ENCODE results near the gene MIEF1.

Gene MIEF1

GRCh38 chr22:39524089-39524752 lies 22.1 kb downstream of the MIEF1 start:
- no peak overlapping the region for H3K27ac ChIP-seq (replicated peaks)
- TF ChIP-seq POLR2AphosphoS5 (IDR thresholded peaks at IDR 0.05; ENCODE audit: low read depth) = peak; percentile 53; the same call in 1 of the 2 replicates
- TF ChIP-seq, protein P1, sequence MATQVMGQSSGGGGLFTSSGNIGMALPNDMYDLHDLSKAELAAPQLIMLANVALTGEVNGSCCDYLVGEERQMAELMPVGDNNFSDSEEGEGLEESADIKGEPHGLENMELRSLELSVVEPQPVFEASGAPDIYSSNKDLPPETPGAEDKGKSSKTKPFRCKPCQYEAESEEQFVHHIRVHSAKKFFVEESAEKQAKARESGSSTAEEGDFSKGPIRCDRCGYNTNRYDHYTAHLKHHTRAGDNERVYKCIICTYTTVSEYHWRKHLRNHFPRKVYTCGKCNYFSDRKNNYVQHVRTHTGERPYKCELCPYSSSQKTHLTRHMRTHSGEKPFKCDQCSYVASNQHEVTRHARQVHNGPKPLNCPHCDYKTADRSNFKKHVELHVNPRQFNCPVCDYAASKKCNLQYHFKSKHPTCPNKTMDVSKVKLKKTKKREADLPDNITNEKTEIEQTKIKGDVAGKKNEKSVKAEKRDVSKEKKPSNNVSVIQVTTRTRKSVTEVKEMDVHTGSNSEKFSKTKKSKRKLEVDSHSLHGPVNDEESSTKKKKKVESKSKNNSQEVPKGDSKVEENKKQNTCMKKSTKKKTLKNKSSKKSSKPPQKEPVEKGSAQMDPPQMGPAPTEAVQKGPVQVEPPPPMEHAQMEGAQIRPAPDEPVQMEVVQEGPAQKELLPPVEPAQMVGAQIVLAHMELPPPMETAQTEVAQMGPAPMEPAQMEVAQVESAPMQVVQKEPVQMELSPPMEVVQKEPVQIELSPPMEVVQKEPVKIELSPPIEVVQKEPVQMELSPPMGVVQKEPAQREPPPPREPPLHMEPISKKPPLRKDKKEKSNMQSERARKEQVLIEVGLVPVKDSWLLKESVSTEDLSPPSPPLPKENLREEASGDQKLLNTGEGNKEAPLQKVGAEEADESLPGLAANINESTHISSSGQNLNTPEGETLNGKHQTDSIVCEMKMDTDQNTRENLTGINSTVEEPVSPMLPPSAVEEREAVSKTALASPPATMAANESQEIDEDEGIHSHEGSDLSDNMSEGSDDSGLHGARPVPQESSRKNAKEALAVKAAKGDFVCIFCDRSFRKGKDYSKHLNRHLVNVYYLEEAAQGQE (IDR thresholded peaks at IDR 0.05; ENCODE audit: insufficient replicate concordance, low read depth) = no peak
- H3K4me3 ChIP-seq (replicated peaks; ENCODE audit: insufficient read depth, low read length) = no peak overlapping the region
- no peaks in the 10 kb centered on the region for H3K27me3 ChIP-seq (ENCODE audit: insufficient read depth, poor library complexity, severe bottlenecking)
- peak in 1 of 2 experiments; percentile 14 for DNase-seq (ENCODE audit: low read depth in 1 of 2, low spot score in 1 of 2)

DNA sequence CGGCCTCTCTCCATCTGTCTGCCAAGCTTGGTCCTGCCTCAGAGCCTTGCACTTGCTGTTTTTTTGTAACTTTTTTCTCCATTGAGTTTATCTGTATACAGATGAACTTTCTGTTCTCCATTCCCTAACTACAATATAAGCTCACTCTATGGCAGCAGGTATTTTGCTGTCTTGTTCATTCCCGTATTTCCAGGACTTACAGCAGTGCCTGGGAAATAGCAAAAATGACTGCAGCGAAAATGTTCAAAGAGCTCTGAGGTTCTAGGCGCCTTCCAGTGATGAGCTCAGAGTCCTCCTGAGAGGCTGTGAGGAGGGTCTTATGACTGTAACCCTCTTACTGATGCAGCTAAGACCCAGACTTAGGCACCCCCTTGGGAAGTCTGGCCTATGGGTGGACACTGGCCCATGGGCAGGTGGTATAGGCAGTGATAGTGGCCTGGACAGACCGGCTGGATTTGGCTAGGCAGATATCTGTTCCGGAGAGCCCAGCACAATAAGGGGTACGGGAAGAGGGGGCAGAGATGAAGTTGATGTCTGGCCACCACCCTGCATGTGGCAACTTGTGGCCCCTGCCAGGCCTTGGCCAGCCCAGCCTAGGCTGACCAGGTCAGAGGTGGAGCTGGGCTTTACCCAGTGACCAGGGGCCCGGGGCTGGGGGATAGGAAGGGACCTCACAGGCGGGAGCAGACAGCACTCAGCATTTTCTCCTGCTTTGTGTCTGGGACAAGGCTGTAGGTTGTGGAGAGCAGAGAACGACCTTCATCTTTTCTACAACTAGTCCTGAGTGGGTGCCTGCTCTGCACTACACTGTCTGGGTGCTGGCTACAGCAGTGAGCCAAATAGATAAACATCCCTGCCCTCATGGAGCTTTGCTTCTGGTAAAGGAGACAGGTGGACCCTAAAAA lies 22.9 kb downstream of the MIEF1 start:
- Histone ChIP-seq H3K27me3 (ENCODE audit: insufficient read depth, poor library complexity, severe bottlenecking) (no peaks in the 10 kb centered on the region), H3K4me3 (replicated peaks; ENCODE audit: insufficient read depth, low read length) (no peak overlapping the region), H3K27ac (replicated peaks) (0 out of 2 replicates have a peak overlapping the region, but pooled peaks have one; percentile 5)
- no peak for DNase-seq (ENCODE audit: low read depth in 1 of 2, low spot score in 1 of 2)
- TF ChIP-seq GABPA (IDR thresholded peaks at IDR 0.05; ENCODE audit: low read depth) (no peak), POLR2AphosphoS5 (IDR thresholded peaks at IDR 0.05; ENCODE audit: low read depth) (peak; percentile 56; the same call in 1 of the 2 replicates)

GRCh38 chr22:39525658-39525975 lies 23.5 kb downstream of the MIEF1 start:
- DNase-seq (ENCODE audit: low read depth in 1 of 2, low spot score in 1 of 2) = no peak
- no peaks in the 10 kb centered on the region for H3K27me3 ChIP-seq (ENCODE audit: insufficient read depth, poor library complexity, severe bottlenecking)
- no peak overlapping the region for H3K4me3 ChIP-seq (replicated peaks; ENCODE audit: insufficient read depth, low read length)
- TF ChIP-seq POLR2AphosphoS5 (IDR thresholded peaks at IDR 0.05; ENCODE audit: low read depth) (peak; percentile 21; the same call in 1 of the 2 replicates), SPI1 (IDR thresholded peaks at IDR 0.05; ENCODE audit: borderline replicate concordance, low read depth) (no peak)
- TF ChIP-seq, protein P1 (IDR thresholded peaks at IDR 0.05; ENCODE audit: insufficient replicate concordance, low read depth) = no peak
- H3K27ac ChIP-seq (replicated peaks) = peak overlapping the region; percentile 83; the same call in 1 of the 2 replicates

DNA sequence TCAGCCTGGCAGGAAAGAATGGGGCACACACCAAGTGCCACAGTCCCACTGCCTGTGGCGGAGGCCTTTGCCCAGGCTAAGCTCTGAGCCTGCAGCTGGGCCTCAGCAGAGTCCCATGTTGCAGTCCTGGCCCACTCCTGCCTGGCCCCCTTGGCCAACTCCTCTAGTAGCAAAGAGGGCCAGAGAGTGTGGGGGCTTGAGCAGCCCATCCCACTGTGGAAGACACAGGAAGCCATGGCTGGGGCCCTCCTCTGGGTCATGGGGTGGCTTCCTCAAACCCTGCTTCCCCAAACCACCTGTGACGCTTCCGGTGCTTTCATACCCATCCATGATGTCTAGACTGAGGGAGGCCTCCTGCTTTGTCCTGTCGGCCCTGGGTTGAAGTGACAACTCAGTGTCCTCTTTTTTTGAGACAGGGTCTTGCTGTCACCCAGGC lies 24.7 kb downstream of the MIEF1 start:
- Histone ChIP-seq H3K27me3 (ENCODE audit: insufficient read depth, poor library complexity, severe bottlenecking) (no peaks in the 10 kb centered on the region), H3K4me3 (replicated peaks; ENCODE audit: insufficient read depth, low read length) (no peak overlapping the region), H3K27ac (replicated peaks) (peak overlapping the region; percentile 83)
- TF ChIP-seq, protein P2, sequence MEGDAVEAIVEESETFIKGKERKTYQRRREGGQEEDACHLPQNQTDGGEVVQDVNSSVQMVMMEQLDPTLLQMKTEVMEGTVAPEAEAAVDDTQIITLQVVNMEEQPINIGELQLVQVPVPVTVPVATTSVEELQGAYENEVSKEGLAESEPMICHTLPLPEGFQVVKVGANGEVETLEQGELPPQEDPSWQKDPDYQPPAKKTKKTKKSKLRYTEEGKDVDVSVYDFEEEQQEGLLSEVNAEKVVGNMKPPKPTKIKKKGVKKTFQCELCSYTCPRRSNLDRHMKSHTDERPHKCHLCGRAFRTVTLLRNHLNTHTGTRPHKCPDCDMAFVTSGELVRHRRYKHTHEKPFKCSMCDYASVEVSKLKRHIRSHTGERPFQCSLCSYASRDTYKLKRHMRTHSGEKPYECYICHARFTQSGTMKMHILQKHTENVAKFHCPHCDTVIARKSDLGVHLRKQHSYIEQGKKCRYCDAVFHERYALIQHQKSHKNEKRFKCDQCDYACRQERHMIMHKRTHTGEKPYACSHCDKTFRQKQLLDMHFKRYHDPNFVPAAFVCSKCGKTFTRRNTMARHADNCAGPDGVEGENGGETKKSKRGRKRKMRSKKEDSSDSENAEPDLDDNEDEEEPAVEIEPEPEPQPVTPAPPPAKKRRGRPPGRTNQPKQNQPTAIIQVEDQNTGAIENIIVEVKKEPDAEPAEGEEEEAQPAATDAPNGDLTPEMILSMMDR (IDR thresholded peaks at IDR 0.05; ENCODE audit: insufficient read depth, low read length) = no peak
- TF ChIP-seq POLR2AphosphoS5 (IDR thresholded peaks at IDR 0.05; ENCODE audit: low read depth) = peak; percentile 10; the same call in 1 of the 2 replicates
- TF ChIP-seq, protein P1 (IDR thresholded peaks at IDR 0.05; ENCODE audit: insufficient replicate concordance, low read depth) = no peak
- peak; percentile 71; the same call in 1 of the 2 replicates for TF ChIP-seq SPI1 (IDR thresholded peaks at IDR 0.05; ENCODE audit: borderline replicate concordance, low read depth)
- no peak for TF ChIP-seq GABPA (IDR thresholded peaks at IDR 0.05; ENCODE audit: low read depth)
- DNase-seq (ENCODE audit: low read depth in 1 of 2, low spot score in 1 of 2) = peak; percentile 70 to 89

All from HL-60 (cell line).